Measurements from ENCODE around the gene EEFSEC. TPM values are rescaled to one million over a fixed set of nuclear protein-coding genes. Genes with fewer than 3 reads are reported as not detected.

The EEFSEC gene
- total RNA-seq, 1 experiment from 2014 or later, result 9.5 TPM

GRCh38 chr3:128127236-128127635 is 26.0 kb upstream of the EEFSEC start:
- Histone ChIP-seq H4K91ac (ENCODE audit: insufficient read length, low read depth, low read length) (no peak overlapping the region), H3K27me3 (ENCODE audit: insufficient read depth, low read length) (no peaks in the 10 kb centered on the region; the same call in 1 of the 2 replicates), H2BK120ac (ENCODE audit: low read depth, low read length, poor library complexity, severe bottlenecking) (no peak overlapping the region), H2BK12ac (ENCODE audit: insufficient read length, low read depth, low read length) (no peak overlapping the region), H2BK15ac (ENCODE audit: low read depth, low read length) (no peak overlapping the region), H4K20me1 (ENCODE audit: control insufficient read depth, insufficient read depth, insufficient read length) (no peaks in the 10 kb centered on the region), H2AK5ac (ENCODE audit: insufficient read length, low read length) (no peak overlapping the region), H3K79me1 (ENCODE audit: insufficient read depth, low read depth, low read length, poor library complexity, severe bottlenecking) (peaks cover 5% of the 10 kb centered on the region), H3K56ac (ENCODE audit: insufficient read length, low read depth, low read length) (no peak overlapping the region), H3K18ac (ENCODE audit: insufficient read length, low read depth, low read length) (no peak overlapping the region), H4K5ac (ENCODE audit: insufficient read length, low read depth, low read length) (no peak overlapping the region), H3K4ac (ENCODE audit: low read depth, low read length) (no peak overlapping the region), H3T11ph (ENCODE audit: low read length) (no peak overlapping the region), H3K9me3 (ENCODE audit: control insufficient read depth, low read depth, low read length) (no peaks in the 10 kb centered on the region), H3K9ac (ENCODE audit: extremely low read depth, insufficient read length, low read length) (no peak overlapping the region), H3K27ac (ENCODE audit: insufficient read length, low read depth, low read length) (no peak overlapping the region), H3K14ac (ENCODE audit: insufficient read depth, low read length) (no peak overlapping the region), H4K8ac (replicated peaks; ENCODE audit: insufficient read length, low read depth, low read length) (no peak overlapping the region), H3K79me2 (ENCODE audit: insufficient read depth, low read length) (peaks cover 8% of the 10 kb centered on the region; the same call in 1 of the 2 replicates), H2BK20ac (ENCODE audit: low read depth, low read length, poor library complexity, severe bottlenecking) (no peak overlapping the region), H2AFZ (ENCODE audit: low read length) (no peak overlapping the region), H3K4me2 (ENCODE audit: insufficient read depth, insufficient read length, low read length) (no peak overlapping the region), H3K4me1 (ENCODE audit: insufficient read depth, low read length) (no peaks in the 10 kb centered on the region), H2BK5ac (ENCODE audit: insufficient read length, low read length) (no peak overlapping the region), H3K23me2 (ENCODE audit: insufficient read length, low read depth, low read length, poor library complexity, severe bottlenecking) (peaks cover 5% of the 10 kb centered on the region), H3K23ac (ENCODE audit: insufficient read length, low read depth, low read length) (no peak overlapping the region)
- H3K27ac Mint-ChIP-seq, result no peak overlapping the region; a peak in 1 of 7 replicates
- no peak overlapping the region for H3K4me3 Mint-ChIP-seq
- peaks cover 4% of the 10 kb centered on the region in 2 experiments; a peak in 1 of 5 replicates for H3K9me3 Mint-ChIP-seq
- no peak for TF ChIP-seq CTCF (conservative IDR thresholded peaks at IDR 0.05)
- peaks cover 14% of the 10 kb centered on the region for H3K27me3 Mint-ChIP-seq (ENCODE audit: low read depth)
- no CpG with 5 or more reads among the region's 2 CpGs for WGBS (ENCODE audit: extremely low coverage, insufficient read length, low lambda C conversion rate)
- no peak for DNase-seq
- peaks cover 4 to 11% of the 10 kb centered on the region in 2 experiments; a peak in 3 of 4 replicates for H3K4me1 Mint-ChIP-seq
- no peaks in the 10 kb centered on the region for H3K36me3 Mint-ChIP-seq (ENCODE audit: insufficient read depth in 1 of 3, low read depth in 3 of 3)
